HG03342 (cell line): ENCODE data around the gene TPPP.

Experiments used
- ATAC-seq: cut with Tn5 transposase; IDR thresholded peaks from one replicate; pipeline ENCODE4 v1.9.1; 2021; ENCODE audit warnings: mild to moderate bottlenecking, moderate library complexity; ENCODE audit not compliant: unreplicated experiment

The TPPP gene

DNA sequence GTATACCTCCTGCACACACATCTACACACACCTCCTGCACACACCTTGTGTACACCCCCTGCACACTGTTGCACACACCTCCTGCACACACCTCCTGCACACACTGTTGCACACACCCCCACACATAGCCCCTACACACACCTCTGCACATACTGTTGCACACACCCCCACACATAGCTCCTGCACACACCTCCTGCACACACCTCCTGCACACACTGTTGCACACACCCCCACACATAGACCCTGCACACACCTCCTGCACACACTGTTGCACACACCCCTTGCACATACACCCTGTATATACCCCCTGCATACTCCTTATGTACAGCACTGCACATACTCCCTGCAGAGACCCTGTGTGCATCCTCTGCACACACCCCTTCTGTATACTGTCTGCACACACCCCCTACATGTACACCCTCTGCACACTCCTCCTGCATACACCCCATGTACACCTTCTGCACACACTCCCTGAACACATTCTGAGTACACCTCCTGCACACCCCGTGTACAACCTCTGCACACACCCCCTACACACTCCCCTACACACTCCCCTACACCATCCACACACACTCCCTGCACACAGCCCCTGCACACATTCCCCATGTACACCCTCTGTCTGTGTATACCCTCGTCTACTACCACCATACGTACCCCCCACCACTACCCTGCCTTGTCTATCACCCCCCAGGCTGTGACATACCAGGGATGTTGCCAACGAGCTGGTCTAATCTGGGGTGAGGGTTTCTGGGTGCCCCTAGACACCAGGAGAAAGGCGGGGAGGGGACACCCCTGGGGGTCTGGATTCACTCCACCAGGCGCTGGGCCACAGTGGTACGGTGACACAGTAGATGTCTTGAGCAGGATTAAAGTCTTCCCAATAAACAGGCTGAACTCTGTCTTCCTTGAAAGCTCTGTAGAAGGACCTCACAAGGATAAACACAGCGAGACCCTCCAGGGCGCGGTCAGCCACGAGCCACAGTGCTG lies 82.1 kb downstream of the TPPP start:
- ATAC-seq, result no peak

DNA sequence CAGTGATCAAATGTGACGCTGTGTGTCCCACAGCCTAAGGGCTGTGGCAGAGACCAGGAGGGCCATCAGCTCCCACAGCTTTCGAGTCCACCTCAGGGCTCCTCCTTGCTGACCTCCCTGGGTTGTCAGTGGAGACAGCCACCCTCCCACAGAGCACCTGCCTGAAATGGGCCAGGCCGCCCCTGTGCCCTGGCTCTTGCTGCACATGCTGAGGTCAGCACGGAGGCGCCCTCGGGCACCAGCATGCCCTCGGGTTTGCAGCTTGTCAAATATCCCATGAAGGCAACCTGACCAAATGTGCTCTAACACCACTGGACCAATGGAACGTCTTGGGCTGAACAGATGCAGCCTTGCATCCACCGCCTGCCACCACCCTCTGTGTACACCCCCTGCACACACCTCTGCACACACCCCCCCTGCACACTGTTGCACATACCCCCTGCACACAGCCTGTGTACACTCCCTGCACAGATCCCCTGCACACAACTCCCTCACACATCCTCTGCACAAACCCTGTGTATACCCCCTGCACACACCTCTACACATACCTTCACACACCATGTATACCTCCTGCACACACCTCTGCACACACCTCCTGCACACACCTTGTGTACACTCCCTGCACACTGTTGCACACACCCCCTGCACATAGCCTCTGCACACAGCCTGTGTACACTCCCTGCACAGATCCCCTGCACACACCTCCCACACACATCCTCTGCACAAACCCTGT lies 83.0 kb downstream of the TPPP start:
- ATAC-seq, result no peak
